HG03439 (cell line): ENCODE results near the gene LRRC8D.
A peak's percentile ranks its signal among the peaks of the same experiment; 100 is the strongest.

Experiments used
- ATAC-seq: cut with Tn5 transposase; IDR thresholded peaks from one replicate; pipeline ENCODE4 v1.9.1; 2021; ENCODE audit warnings: mild to moderate bottlenecking, moderate library complexity; ENCODE audit not compliant: unreplicated experiment

LRRC8D gene

DNA sequence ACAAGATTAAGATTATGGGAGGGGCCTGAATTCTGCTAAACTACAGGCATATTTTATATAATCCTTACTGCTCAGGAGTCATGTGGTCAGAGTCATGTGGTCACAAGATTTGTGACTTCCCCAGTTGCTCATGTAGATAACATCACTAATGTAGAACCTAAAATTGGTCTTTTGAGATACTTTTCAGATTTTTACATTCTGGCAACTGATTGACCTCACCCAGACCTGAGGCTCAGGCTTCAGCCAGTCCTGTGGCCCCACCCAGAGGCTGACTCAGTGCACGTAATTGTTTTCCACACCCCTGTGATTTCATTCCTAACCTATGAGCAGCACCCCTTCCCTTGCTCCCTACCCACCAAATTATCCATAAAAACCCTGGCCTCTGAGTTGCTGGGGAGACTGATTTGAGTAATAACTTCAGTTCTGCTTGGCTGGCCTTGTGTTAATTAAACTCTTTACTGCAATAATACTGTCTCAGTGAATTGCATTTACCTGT, 132.3 kb downstream of the LRRC8D start:
- no peak for ATAC-seq

DNA sequence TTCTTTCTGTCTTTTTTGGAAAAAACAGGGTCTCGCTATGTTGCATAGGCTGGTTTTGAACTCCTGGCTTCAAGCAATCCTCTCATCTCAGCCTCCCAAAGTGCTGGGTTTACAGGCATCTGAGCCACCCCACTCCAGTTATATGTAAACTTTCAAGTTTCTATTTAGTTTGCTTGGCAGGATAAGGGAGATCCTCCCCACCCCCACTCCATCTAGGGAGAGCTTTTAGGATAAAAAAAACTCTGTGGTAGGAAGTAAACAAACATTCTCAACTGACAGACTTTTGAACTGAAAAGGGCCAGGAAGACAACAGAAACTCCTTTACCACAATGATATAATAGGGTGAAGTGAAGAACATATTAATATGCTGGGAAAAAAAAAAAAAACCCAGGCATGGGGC, 133.1 kb downstream of the LRRC8D start:
- ATAC-seq, result no peak

DNA sequence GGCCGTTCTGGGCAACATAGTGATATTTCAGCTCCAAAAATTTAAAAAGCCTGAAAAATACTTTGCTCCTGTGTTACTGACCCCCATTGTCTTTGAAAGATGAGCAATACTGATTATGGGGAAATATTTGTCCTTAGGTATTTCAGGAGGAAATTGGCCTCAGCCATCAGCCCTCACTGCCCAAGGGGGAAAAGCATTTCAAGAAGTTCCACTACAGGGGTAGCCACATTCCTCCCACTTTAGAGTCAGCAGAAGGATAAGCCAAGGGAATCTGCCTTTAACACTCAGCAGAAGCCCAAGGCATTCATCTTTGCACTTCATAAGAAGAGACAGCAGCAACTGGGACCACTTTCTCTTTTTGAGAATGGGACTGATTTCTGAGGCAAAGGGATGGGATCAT, 133.6 kb downstream of the LRRC8D start:
- ATAC-seq, result no peak

DNA sequence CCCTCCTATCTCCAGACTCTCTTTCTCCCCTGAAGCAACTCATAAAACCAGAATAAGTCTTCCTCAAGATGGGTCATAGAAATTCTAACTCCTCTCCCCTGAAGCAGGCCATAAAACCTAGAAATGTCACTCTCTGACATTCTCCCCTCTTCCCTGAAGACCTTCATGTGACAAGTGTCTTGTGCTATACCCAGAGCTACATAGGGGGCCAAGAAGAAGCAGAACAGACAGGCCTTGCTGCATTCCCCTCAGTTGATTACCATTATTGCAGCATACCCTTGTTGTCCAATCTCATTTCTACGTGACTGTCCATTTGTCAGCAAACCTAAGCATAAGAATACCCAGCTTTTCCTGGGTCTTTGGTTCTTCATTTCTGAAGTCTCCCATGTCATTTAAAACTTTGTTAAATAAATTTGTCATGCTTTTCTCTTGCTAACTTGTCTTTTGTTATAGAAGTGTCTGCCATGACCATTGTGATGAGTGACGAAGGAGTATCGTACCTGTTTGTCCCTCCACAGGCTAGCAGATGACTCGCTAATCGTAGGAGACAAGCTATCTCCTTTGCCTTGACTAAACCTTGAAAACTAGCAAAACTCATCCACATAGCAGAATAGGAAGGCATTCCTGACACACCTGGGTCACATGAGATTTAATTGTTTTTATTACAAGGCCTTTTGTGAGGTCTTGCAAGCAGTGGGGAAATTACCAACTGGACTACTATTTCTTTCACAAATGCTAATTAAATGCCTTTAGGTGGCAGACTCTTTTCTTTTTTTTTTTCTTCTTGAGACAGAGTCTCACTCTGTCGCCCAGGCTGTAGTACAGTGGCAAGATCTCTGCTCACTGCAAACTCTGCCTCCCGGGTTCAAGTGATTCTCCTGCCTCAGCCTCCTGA, 134.7 kb downstream of the LRRC8D start:
- no peak for ATAC-seq

DNA sequence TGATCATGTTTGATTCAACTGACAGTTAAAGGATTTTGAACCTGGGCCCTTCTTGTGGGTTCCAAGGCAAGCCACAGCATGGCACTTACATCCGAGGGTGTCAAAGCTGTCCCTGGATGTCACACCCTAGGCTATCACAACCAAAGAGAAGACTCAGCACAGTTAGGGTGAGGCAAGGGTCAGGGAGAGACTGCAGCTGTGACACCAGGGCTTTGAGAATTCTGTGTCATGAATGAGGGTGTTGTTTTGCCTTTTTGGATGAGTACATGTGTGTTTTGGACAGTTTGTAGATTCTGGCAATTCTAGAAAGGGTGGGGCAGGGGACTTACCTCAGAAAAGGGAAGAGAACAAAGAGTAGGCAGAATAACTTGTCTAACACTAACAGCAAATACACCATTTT, 136.3 kb downstream of the LRRC8D start:
- ATAC-seq, result no peak

DNA sequence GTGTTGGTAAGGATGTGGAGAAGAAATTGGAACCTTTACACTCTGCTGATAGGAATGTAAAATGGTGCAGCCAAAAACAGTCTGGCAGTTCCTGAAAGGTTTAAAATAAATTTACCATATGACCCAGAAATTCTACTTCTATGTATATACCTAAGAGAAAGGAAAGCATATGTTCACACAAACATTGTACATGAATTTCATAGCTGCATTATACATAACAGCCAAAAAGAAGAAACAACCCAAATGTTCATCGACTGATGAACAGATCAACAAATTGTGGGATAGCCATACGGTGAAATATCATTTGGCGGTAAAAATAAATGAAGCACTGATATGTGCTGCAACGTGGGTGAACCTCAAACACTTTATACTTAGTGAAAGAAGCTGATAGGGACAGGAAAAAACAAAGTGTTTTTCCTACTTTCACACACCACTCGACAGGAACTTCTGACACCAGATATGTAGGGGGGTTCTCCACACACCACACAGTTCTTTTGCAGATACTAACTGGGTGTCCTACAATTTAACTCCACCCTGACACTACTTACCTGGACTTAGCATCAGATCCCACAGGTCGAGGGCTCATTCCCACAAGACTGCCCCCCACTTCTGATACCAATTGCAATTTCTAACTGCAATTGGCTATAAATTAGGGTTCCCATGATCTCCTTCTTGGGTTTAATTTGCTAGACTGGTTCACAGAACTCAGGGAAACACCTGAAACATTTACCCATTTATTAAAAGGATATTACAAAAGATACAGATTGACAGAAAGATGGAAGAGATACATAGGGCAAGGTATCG, 138.2 kb downstream of the LRRC8D start:
- no peak for ATAC-seq

DNA sequence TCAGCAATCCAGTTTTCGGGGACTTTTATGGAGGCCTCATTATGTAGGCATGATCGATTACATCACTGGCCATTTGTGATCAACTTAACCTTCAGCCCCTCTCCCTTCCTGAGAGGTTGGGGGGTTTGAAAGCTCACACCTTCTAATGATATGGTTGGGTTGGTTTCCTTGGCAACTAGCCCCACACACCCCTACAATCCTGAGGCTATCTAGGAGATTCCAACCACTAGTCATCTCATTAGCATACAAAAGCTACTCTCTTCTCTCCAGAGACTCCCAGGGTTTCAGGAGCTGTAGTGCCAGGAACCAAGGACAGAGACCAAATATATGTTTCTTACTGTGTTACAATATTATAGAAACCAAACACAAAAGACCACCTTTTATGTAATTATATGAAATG, 138.9 kb downstream of the LRRC8D start:
- no peak for ATAC-seq

DNA sequence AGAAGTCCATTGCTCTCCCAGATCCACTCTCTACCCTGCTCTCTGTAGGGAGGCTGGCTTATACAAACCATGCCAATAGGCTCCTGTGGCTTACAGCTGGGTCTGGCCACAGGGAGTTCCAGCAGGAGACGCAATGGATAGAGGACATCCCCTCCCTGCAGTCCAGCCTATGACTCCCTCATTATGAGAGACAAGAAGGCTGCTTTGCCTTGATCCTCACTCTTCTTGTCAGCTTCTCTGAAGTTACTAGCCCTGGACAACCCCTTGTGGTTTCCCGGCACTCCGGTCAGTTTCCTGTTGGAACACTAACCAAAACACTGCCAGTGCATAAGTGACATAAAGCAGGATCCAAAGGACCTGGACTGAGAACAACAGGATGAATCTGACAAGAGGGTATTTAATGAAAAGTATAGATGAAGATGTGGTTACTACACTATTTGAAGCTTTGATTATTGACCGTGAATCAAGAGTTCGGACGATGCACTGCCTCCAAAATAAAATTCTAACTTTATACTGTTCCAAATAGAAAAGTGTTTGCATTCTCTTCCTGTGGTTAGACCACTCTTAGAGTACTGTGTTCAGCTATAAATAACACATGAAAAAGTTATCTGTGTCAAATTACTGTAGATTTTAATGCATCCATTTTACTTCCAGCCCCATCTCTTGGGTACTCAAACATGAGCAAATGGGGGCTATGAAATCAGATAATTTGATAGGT, 141.4 kb downstream of the LRRC8D start:
- no peak for ATAC-seq

DNA sequence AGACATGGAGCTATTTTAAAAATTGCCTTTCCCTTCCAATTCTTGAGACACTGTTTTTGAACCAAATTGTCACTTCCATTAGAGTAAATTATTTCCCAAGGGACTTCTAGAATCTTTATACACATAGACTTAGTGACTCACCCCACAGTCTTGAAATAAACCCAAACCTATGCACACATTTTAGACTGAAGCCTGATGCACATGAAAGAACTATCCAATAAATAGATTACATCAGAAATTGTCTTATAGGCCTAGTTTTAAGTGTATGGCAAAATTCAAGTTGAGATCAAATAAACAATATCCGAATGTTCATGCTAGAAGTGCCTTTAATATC, 141.9 kb downstream of the LRRC8D start:
- no peak for ATAC-seq

DNA sequence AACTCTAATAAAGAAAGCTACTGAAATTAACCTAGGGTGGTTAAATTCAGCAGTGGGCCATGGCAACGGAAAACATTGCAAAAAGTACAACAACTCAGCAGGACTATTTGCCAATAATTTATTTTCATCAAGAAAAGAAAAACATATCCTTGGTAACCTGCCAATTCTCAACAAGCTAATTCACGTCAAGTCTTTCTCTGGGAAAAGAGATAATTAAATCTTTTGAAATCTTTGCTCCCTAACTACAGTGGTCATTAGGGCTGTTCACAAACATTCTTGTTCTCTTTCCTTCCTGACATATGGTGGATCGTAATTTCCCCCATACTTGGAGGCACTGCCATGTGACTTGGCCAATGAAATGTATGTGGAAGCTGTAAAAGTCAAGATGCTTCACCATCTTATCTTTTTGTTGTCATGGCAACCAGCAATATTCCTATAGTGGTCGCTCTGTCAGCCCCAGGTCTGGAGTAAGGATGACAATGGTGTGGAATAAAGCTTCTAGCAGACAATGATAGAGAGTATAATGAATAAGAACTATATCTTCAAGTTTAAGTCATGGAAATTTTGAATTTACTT, 144.4 kb downstream of the LRRC8D start:
- no peak for ATAC-seq

DNA sequence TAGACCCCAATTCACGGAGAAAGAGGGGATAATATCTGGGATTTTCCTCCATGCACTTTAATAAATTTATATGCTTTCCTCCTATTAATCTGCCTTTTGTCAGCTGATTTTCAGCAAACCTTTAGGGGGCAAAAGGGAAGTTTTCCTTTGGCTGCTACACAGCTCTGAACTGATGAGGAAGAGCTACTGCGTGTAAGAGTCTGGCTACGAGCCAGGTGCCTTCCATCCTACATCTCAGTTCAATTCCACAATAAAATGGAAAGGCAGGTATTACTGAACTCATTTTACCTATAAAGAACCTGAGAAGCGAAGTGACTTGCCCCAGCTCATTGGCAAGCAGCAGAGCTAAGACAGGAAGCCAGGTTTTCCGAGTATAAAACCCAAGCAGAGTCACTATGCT, 145.8 kb downstream of the LRRC8D start:
- ATAC-seq, result no peak

DNA sequence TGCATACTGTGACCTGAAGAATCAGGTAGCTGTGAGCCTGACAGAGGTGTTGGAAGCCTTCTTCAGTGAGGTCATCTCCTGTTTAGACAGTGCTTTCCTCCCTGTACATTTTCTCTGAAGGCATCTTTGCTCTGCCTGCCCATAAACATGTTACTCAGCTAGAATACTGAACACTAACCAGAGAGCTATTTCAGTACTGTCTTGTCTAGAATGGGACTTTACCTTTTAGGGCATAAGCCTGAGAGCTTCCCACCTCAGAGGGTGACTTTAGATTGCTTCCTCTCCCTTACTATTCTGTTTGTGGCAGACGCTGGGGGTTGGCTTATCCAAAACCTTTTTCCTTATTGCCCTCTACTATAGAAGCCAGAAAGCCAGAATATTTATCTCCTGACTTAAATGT, 150.8 kb downstream of the LRRC8D start:
- peak; percentile 65 for ATAC-seq

DNA sequence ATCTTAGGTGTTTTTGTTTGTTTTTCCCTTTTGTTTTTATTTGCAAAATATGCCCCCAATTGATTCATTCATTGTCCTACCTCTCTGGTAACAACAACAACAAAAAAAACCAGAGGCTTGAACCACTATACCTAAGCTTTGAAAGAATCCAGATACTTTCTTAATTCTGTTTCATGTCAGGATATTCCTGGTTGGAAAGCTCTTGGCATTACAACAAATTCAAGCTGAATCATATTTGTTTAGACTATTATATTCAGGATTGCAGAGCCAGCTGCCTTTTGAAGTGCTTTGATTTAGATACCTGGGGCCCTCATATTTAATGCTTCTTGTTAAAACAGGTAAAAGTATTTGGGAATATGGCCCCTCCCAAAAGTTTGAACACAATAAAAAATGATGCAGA, 151.2 kb downstream of the LRRC8D start:
- no peak for ATAC-seq

DNA sequence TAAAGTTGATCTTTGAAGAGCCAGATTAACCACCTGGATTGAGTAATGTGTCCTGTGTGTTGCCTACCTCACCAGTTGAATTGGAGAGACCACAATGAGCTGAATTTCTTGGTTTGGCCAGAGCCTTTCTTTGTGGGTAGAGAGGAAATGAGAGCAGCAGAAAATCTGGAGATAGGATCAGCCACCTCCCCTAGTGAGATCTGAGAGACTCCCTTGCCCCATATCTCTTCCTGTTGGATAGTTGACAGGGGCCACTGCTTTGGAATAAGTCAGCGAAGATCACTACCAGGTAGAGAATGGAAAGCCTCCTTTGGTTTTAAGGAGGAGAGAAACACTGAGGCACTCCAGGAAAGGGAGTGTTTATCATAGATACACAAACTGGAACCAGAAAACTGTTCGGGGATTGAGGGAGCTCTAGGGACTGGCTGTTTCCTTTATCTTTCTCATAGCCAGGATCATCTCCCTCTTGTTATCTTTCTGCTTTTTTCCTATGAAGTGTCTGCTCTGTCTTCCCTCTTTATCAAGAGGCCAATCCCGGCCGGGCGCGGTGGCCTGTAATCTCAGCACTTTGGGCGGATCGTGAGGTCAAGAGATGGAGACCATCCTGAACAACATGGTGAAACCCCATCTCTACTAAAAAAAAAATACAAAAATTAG, 152.8 kb downstream of the LRRC8D start:
- no peak for ATAC-seq

DNA sequence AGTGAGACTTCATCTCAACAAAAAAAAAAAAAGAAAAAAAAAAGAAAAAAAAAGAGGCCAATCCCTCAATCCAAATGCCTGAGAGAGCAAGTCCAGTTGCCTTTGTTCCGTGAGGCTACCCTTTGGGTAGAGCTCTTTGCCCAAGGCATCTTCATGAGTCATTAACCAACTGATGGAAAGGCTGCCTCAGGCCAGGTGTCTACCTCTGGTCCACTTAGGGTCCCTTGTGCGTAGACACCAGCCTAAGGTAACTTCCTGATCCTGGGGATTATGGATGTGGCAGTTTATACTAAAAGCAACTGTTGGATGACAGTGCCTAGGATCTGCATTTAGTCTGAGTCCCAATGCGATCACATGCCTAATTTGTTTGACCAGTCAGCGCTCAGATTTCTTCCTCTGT, 153.4 kb downstream of the LRRC8D start:
- no peak for ATAC-seq

DNA sequence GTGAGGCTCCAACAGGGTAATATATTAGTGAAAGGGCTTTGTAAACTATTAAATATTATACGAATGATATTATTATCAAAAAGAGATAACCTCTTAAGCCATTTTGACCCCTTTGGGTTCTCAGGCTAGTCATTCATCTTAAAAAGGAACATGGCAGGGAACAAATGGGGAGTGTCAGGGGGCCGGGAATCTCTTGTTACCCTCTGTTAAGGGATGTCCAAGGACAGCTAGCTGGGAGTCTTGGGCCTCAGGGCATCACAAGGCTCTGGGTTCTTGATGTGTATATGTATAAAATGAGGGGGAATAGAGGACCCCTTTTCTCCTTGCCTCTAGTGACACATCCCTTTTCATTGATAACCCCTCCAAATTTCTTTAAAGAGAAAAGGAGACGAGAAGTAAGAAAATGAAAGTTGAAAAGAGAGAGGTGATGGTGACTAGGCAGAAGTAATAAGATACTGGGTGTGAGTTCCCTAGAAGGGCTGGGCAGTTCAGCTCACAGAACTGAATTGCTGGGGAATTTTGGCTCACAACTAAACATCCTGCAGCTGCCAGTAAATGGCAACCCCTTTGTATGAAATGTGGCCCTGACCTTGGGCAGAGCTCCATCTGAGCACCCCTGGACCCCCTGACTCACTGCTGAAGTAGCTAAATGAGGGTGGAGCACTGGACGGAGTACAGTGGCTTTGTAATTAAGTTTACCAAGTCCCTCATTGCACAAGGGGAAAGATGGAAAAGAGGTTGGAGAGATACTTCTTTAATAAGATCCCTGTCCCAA, 154.1 kb downstream of the LRRC8D start:
- no peak for ATAC-seq

DNA sequence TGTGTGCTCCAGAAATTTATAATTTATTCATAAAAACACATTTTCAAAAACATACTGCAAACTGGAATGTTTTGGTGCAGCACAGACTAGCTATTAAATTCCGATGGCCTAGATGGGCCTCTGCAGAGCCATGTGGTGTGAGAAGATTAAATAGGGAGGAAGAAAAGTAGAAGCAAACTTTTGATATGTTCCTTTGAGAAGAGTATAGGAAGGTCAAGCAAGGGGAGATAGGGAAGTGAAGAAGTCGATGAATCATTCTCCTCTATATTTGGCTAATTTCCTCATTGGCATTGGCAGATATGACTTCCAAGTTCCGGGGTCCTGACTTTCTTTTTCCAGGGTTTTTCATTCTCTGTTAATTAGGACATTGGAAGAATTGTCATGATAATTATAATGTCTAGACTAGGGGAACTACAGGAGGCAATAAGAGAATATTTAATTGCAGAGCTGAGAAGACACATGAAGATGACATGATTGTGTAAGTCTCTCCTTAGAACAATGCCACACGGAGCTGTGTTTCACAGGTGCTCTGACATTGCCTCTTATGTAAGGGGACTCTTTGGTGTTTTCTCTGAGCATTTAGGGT, 154.8 kb downstream of the LRRC8D start:
- no peak for ATAC-seq

DNA sequence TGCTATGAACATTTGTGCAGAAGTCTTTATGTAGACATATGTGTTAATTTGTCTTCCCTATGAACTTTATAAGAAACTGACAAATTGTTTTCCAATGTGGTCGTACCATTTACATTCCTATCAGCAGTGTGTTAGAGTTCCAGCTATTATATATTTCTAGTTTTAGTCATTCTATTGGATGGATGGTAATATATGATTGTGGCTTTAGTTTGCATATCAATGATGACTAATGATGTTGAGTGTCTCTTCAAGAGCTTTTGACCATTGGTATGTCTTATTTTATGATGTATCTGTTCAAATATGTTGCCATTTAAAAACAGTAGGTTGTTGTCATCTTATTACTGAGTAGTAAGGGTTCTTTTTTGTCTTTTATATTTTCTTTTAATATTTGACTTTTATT, 157.9 kb downstream of the LRRC8D start:
- no peak for ATAC-seq

DNA sequence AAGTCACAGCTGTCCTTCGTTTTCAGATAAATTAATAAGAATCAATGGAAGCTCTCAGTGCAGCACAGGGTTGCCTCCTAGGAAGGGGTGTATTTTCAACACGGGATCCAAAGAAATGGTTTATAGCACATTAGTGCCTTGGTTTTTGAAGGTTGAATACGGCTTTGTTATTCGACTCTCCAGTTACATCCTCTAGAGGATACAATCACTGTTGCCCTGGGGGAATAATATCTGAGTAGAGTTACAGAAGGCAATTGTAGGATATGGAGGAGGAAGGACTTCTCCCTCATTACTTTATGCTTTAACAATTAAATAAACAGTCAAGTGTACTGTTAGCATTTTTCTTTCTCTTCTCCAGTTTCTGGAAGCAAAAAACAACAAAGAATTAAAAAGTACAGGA, 159.8 kb downstream of the LRRC8D start:
- no peak for ATAC-seq
